HG03060 (cell line): ENCODE measurements around the gene SPEN.
A peak's percentile ranks its signal among the peaks of the same experiment; 100 is the strongest.

Experiments
- ATAC-seq: cut with Tn5 transposase; IDR thresholded peaks from one replicate; pipeline ENCODE4 v1.9.1; 2021; ENCODE audit warnings: low read depth, moderate number of reproducible peaks; ENCODE audit not compliant: unreplicated experiment

SPEN gene

GRCh38 chr1:15957221-15958095, 110.0 kb downstream of the SPEN start:
- ATAC-seq = no peak

- ATAC-seq = no peak
Measured at GRCh38 chr1:15958111-15958510, 110.6 kb downstream of the SPEN start.

DNA sequence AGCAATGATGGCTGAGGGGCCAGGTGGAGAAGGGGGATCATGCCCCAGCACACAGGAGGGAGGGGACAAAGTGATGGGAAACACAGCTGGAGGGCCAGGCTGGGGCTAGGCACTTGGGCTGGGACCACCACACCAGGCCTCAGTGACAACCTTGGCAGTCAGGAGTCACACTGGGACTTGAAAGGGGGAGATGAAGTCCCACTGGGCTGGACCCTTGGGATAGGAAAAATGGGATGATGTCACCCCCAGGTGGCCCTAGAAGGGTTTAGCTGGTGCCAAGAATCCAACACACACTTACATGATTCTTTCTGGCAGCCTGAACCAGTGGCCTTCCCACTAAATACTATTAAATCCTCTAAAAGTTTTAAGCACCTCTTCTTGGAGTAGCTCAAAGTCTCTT, 111.3 kb downstream of the SPEN start:
- ATAC-seq = no peak

DNA sequence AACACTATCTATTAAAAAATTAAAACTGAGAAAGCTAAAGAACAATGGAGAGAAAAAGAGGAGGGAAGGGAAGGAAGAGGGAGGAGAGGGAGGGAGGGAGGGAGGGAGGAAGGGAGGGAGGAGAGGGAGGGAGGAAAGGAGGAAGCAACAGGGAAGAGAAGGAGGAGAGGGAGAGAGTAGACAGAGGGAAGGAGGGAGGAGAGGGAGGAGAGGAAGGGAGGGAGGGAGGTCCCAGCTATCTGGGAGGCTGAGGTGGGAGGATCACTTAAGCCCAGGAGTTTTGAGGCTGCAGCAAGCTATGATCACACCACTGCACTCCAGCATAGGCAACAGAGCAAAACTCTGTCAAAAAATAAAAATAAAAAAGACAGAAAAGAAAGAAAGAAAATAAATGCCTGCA, 111.9 kb downstream of the SPEN start:
- no peak for ATAC-seq

- no peak for ATAC-seq
Measured at GRCh38 chr1:15959827-15960446, 112.4 kb downstream of the SPEN start.

- no peak for ATAC-seq
Measured at GRCh38 chr1:15960808-15961207, 113.3 kb downstream of the SPEN start.

DNA sequence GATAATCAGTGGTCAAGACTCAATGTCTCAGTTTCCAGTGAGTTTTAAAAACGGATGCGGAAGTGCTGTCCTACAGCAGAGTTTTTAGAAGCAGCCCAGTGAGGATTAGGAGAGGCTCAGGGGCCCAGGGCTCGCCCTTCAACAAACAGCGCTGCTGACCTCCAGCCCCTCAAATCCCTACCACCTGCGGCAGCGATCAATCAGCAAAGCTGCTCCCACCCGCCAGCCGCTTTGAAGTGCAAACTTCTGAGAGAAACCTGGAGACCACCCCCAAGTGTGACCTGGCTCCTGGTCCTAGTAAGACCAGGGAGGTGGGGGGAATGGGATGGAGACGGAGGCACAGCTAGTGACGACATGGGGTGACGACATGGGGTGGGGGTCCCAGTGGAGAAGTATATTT, 114.0 kb downstream of the SPEN start:
- no peak for ATAC-seq

DNA sequence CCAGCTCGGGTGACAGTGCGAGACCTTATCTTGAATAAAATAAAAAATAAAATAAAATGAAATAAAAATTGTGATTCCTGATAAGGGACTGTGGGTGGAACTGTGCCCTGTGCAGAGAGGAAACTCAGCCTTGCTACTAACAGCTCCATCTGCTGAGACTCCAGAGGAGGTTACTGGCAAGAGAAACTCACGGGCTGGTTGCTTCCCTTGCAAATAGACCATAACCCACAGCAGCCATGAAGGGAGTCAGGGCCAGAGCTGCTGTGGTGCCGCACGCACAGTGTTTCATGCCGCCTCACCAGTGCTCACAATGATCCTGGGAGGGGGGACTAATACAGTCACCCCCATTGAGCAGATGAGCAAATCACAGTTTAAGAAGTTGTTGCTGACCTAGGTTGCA, 114.7 kb downstream of the SPEN start:
- no peak for ATAC-seq

GRCh38 chr1:15962671-15963362, 115.3 kb downstream of the SPEN start:
- no peak for ATAC-seq

GRCh38 chr1:15963363-15963967, 116.0 kb downstream of the SPEN start:
- no peak for ATAC-seq

- no peak for ATAC-seq
Measured at GRCh38 chr1:15963968-15964648, 116.6 kb downstream of the SPEN start.

DNA sequence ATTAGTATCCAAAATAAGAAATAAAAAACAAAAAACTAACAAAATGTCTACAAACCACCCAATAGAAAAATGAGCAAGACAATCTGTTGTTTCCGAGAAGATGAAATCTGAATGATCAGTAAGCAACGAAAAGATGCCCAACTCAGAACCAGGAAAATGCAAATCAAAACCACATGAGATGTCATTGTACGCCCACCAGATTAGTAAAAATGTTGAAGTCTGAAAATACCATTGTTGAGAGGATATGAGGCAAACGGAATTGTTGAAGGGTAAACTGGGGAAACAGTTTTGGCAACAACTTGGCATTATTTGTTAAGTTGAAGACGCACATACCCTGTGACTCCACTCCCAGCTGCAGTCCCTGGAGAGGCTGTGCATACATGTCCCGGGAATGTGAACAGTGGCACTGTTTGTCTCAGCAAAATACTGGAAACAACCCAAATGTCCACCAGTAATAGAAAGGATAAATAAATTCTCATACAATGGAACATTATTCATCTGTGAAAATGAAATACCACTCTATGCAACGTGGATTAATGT, 117.8 kb downstream of the SPEN start:
- ATAC-seq = no peak

DNA sequence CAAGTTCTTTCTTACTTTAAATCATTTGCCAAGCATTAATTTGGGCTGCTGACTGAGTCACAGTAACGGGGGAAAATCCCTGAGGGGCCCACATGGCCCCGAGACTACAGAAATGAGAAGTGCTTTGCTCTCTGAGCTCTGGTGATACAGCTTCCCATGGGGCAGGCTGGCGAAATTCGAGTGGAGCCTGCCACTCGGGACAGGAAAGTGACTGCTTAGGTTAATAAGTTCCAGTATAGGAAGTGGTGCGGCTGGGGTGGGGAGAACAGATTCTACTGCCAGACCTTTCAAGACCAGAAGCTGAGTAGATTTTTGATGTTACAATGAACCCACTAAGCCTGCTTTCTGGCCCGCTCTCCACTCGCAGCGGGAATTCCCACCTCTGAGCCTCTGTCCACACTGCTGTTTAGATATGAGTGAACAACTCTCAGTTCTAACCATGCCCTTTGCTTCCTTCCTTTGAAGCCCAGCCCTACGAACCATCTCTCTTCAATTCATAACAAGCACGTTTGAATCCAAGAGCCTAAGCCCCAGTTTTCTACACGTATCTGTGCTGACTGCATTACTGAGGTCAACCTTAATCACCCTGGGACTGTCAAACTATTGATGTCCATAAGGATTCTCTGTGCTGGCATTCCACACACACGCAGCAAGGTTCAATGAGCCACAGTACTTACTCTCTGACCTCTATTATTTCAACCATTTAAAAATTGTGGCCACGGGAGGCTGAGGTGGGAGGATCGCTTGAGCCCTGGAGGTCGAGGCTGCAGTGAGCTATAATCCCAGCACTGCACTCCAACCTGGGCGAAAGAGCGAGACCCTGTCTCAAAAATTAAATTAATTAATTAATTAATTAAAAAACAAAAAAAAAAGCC, 118.8 kb downstream of the SPEN start:
- ATAC-seq = peak; percentile 41

DNA sequence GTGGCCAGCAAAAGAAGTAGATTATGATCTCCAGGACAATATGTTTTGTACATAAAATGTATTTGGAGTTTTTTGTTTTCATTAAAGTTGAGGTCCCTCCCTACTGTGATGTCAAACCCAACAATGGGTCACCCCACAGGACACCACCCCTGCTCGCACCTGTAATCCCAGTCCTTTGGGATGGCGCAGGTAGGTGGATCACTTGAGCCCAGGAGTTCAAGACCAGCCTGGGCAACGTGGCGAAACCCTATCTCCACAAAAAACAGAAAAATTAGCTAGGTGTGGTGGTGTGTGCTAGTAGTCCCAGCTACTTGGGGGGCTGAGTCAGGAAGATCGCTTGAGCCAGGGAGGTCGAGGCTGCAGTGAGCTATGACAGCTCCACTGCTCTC, 119.4 kb downstream of the SPEN start:
- no peak for ATAC-seq

GRCh38 chr1:15968172-15968571, 120.7 kb downstream of the SPEN start:
- no peak for ATAC-seq

DNA sequence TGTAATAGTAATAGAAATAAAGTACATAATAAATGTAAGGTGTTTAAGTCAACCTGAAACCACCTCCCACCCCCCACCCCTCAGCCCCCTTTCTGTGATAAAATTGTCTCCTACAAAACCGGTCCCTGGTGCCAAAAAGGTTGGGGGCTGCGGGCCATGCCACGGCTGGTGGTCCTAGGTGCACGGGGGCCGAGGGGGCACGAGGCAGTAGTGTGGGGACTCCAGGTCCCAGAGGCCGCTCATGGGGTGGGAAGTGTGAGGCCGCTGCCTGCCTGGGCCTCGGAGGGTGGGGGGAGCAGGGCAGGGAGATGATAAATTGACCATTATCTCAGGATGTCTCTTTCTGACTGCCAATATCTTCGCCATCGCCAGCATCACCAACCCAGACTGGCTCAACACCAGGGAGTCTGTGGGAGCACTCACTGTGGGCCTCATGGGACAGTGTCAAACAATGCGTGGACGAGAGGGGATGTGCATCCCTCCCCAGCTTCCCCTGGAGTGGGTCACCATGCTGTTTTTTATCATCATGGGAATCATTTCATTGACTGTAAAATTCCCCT, 121.9 kb downstream of the SPEN start:
- ATAC-seq = no peak

DNA sequence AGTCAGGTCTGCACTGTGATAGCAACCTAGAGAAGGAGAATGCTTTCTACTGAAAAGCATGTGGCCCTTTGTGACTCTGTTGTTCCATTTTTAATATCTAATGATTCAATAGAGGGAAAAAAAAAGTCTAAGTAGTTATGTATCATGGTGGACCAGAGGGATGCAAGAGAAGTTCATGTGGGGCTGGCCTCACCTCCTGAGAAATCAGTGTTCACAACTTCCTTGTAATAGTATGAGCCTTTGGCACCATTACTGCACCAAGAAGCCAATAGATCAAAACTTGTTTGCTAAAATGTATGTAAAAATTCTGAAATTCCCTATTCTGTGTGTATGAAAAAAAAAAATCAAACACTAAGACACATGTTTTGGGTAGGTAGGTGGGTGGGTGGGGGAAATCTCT, 123.4 kb downstream of the SPEN start:
- ATAC-seq = no peak

DNA sequence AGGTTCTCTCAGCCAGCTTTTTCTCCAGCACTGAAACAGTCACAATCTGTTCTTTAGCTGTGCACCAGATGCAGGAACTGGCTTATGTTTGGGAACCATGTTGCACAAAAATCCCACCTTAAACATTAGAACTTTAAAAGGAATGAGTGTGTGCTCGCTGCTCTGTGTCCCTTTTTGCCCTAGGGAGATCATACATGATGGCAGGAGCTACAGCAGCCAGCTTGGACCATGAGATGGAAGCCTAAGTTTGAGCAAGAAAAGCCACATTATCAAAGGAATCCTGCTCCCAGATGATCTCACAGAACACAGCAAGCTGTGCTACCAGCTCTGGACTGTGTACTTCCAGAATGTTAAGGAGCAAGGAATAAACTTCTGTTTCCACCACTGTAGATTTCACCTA, 124.9 kb downstream of the SPEN start:
- no peak for ATAC-seq

DNA sequence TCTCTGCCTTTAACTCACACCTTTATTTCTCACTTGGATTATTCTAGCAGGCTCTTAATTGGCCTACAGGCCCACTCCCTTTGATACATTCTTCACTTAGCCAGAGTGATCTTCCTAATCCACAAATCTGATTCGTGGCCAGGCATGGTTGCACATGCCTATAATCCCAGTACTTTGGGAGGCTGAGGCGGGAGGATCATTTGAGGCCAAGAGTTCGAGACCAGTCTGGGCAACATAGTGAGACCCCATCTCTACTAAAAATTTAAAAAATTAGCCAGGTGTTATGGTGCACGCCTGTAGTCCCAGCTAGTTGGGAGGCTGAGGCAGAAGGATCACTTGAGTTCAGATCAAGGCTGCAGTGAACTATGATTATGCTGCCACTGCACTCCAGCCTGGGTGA, 126.3 kb downstream of the SPEN start:
- no peak for ATAC-seq
